ENCODE results near the gene HHAT. TPM values are rescaled to one million over a fixed set of nuclear protein-coding genes. Genes with fewer than 3 reads are reported as not detected.

HHAT gene
- total RNA-seq, 2 donors from 2014 or later: 16.3 to 19.0 TPM

DNA sequence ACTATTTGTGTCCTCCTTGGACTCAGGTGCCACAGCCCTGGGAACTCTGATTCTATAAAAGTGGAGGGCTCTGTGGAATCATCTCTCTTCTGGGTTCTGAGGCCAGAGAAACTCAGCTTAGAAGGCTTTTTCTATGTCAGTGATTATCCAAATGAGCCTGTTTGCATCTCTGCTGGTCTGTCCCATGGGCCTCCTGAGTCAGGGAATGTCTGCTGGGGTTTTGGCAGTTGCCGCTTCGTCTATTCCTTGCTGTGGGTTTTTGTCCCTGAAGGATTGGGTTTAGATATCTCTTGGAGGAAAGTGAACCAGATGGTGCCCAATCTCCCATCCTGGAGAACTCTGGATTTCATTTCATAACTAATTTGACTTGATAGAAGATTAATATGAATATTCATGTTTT lies 297.6 kb downstream of the HHAT start:
- H3K4me3 ChIP-seq: no peak overlapping the region
- H3K27me3 ChIP-seq (replicated peaks; ENCODE audit: insufficient read depth): no peaks in the 10 kb centered on the region
- TF ChIP-seq POLR2A (IDR thresholded peaks at IDR 0.05) (no peak), POLR2AphosphoS5 (IDR thresholded peaks at IDR 0.05) (no peak)
- TF ChIP-seq, protein P1, sequence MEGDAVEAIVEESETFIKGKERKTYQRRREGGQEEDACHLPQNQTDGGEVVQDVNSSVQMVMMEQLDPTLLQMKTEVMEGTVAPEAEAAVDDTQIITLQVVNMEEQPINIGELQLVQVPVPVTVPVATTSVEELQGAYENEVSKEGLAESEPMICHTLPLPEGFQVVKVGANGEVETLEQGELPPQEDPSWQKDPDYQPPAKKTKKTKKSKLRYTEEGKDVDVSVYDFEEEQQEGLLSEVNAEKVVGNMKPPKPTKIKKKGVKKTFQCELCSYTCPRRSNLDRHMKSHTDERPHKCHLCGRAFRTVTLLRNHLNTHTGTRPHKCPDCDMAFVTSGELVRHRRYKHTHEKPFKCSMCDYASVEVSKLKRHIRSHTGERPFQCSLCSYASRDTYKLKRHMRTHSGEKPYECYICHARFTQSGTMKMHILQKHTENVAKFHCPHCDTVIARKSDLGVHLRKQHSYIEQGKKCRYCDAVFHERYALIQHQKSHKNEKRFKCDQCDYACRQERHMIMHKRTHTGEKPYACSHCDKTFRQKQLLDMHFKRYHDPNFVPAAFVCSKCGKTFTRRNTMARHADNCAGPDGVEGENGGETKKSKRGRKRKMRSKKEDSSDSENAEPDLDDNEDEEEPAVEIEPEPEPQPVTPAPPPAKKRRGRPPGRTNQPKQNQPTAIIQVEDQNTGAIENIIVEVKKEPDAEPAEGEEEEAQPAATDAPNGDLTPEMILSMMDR (IDR thresholded peaks at IDR 0.05): no peak
- H3K36me3 ChIP-seq: no peaks in the 10 kb centered on the region
- no peaks in the 10 kb centered on the region for H3K4me1 ChIP-seq (replicated peaks)
- H3K27ac ChIP-seq: no peak overlapping the region
- intact Hi-C loops (cut with DNase I): no loop called here
- no peak for DNase-seq (ENCODE audit: low spot score)
- no peaks in the 10 kb centered on the region for H3K9me3 ChIP-seq
- 100% methylated on average over 2 of the region's 2 CpGs for WGBS

- Histone ChIP-seq H3K4me3 (no peak overlapping the region), H3K36me3 (no peaks in the 10 kb centered on the region), H3K9me3 (no peaks in the 10 kb centered on the region), H3K27me3 (replicated peaks; ENCODE audit: insufficient read depth) (no peaks in the 10 kb centered on the region), H3K4me1 (replicated peaks) (no peaks in the 10 kb centered on the region), H3K27ac (no peak overlapping the region)
- DNase-seq (ENCODE audit: low spot score): no peak
- intact Hi-C loops (cut with DNase I): no loop called here
- no peak for TF ChIP-seq POLR2A (IDR thresholded peaks at IDR 0.05)
- TF ChIP-seq POLR2AphosphoS5 (IDR thresholded peaks at IDR 0.05): no peak
- TF ChIP-seq, protein P1 (IDR thresholded peaks at IDR 0.05): no peak
These were observed 299.1 kb downstream of the HHAT start for GRCh38 chr1:210627755-210628154.

GRCh38 chr1:210629276-210629675 lies 300.6 kb downstream of the HHAT start:
- no peaks in the 10 kb centered on the region for H3K4me1 ChIP-seq (replicated peaks)
- 95% methylated on average over 2 of the region's 2 CpGs for WGBS
- no peak overlapping the region for H3K27ac ChIP-seq
- no peaks in the 10 kb centered on the region for H3K9me3 ChIP-seq
- no peaks in the 10 kb centered on the region for H3K36me3 ChIP-seq
- TF ChIP-seq POLR2A (IDR thresholded peaks at IDR 0.05) (no peak), POLR2AphosphoS5 (IDR thresholded peaks at IDR 0.05) (no peak)
- TF ChIP-seq, protein P1 (IDR thresholded peaks at IDR 0.05): no peak
- no peak for DNase-seq (ENCODE audit: low spot score)
- H3K4me3 ChIP-seq: no peak overlapping the region
- H3K27me3 ChIP-seq (replicated peaks; ENCODE audit: insufficient read depth): no peaks in the 10 kb centered on the region
- intact Hi-C loops (cut with DNase I): no loop called here

- Histone ChIP-seq H3K4me1 (replicated peaks) (no peaks in the 10 kb centered on the region), H3K27ac (no peak overlapping the region), H3K4me3 (no peak overlapping the region), H3K36me3 (no peaks in the 10 kb centered on the region), H3K9me3 (no peaks in the 10 kb centered on the region), H3K27me3 (replicated peaks; ENCODE audit: insufficient read depth) (no peaks in the 10 kb centered on the region)
- TF ChIP-seq, protein P1 (IDR thresholded peaks at IDR 0.05): no peak
- TF ChIP-seq POLR2A (IDR thresholded peaks at IDR 0.05) (no peak), POLR2AphosphoS5 (IDR thresholded peaks at IDR 0.05) (no peak)
- no peak for DNase-seq (ENCODE audit: low spot score)
- 92% methylated on average over 3 of the region's 3 CpGs for WGBS
- intact Hi-C loops (cut with DNase I): no loop called here
These were observed 302.7 kb downstream of the HHAT start for GRCh38 chr1:210631399-210631798.

GRCh38 chr1:210633140-210633539 lies 304.4 kb downstream of the HHAT start:
- Histone ChIP-seq H3K27ac (no peak overlapping the region), H3K4me1 (replicated peaks) (no peaks in the 10 kb centered on the region), H3K9me3 (no peaks in the 10 kb centered on the region), H3K36me3 (no peaks in the 10 kb centered on the region), H3K4me3 (no peak overlapping the region), H3K27me3 (replicated peaks; ENCODE audit: insufficient read depth) (no peaks in the 10 kb centered on the region)
- 98% methylated on average over 3 of the region's 3 CpGs for WGBS
- DNase-seq (ENCODE audit: low spot score): no peak
- TF ChIP-seq, protein P1 (IDR thresholded peaks at IDR 0.05): no peak
- TF ChIP-seq POLR2AphosphoS5 (IDR thresholded peaks at IDR 0.05) (no peak), POLR2A (IDR thresholded peaks at IDR 0.05) (no peak)
- intact Hi-C loops (cut with DNase I): no loop called here
